Hepatocyte (in vitro differentiated cells): Measurements from ENCODE around the gene TMEM225B. TPM values are rescaled to one million over a fixed set of nuclear protein-coding genes. Genes with fewer than 3 reads are reported as not detected.
"Not testable (repeated sequence)": the region's sequence is repeated elsewhere in the genome, so short reads cannot be mapped to it uniquely, and the experiment has no call there.

ENCODE experiments used
- DNase-seq: peaks from one replicate; pipeline ENCODE4 v3.0.0-alpha.2; 2016; ENCODE audit warnings: low spot score
- H2AFZ ChIP-seq: fragments of 200-600 bp; sonication (generic); 2 replicates; pipeline ENCODE4 v1.6.0; 2016; ENCODE audit warnings: antibody characterized with exemption, mild to moderate bottlenecking
- H3K27ac ChIP-seq: fragments of 200-600 bp; sonication (generic); 2 replicates; pipeline ENCODE4 v1.5.1; 2016; ENCODE audit warnings: mild to moderate bottlenecking
- H3K27me3 ChIP-seq: fragments of 200-600 bp; sonication (generic); 2 replicates; pipeline ENCODE4 v1.6.1; 2016
- H3K36me3 ChIP-seq: fragments of 200-600 bp; sonication (generic); replicated peaks from 2 replicates; pipeline ENCODE4 v1.5.1; 2016; ENCODE audit warnings: low read depth; ENCODE audit not compliant: insufficient read depth
- H3K4me1 ChIP-seq: fragments of 200-600 bp; sonication (generic); 2 replicates; pipeline ENCODE4 v1.5.1; 2016; ENCODE audit warnings: mild to moderate bottlenecking, moderate library complexity; ENCODE audit not compliant: insufficient read depth
- H3K4me2 ChIP-seq: fragments of 200-600 bp; sonication (generic); 2 replicates; pipeline ENCODE4 v1.6.0; 2016
- H3K4me3 ChIP-seq: fragments of 200-600 bp; sonication (generic); 2 replicates; pipeline ENCODE4 v1.5.1; 2016; ENCODE audit warnings: mild to moderate bottlenecking
- H3K79me2 ChIP-seq: fragments of 200-600 bp; sonication (generic); 2 replicates; pipeline ENCODE4 v1.6.0; 2017; ENCODE audit warnings: mild to moderate bottlenecking
- H3K9me2 ChIP-seq: fragments of 200-600 bp; sonication (generic); replicated peaks from 2 replicates; pipeline ENCODE4 v1.6.0; 2017; ENCODE audit warnings: mild to moderate bottlenecking; ENCODE audit not compliant: insufficient read depth
- H3K9me3 ChIP-seq: fragments of 200-600 bp; sonication (generic); 2 replicates; pipeline ENCODE4 v1.5.1; 2016; ENCODE audit warnings: low read depth, mild to moderate bottlenecking
- H4K20me1 ChIP-seq: fragments of 200-600 bp; sonication (generic); 2 replicates; pipeline ENCODE4 v1.6.0; 2016; ENCODE audit warnings: mild to moderate bottlenecking; ENCODE audit not compliant: insufficient read depth, poor library complexity, severe bottlenecking
- EZH2 ChIP-seq: fragments of 200-600 bp; sonication (generic); IDR thresholded peaks from 2 replicates; pipeline ENCODE4 v1.6.1; 2016; ENCODE audit warnings: antibody characterized with exemption, mild to moderate bottlenecking, borderline replicate concordance
- EZH2phosphoT487 ChIP-seq: fragments of 200-600 bp; sonication (generic); IDR thresholded peaks from one replicate; pipeline ENCODE4 v1.6.1; 2018; ENCODE audit warnings: antibody characterized with exemption, mild to moderate bottlenecking, low read depth, moderate library complexity; ENCODE audit not compliant: unreplicated experiment, severe bottlenecking
- WGBS: methylation state at CpG from one replicate; pipeline ENCODE4 v1.1.6; 2016; ENCODE audit warnings: low lambda C conversion rate; ENCODE audit errors: missing lambda C conversion rate; 5-methylcytosine and 5-hydroxymethylcytosine counted together
- polyA plus RNA-seq: library from polyadenylated mRNA; unstranded; fragments of >200 nt; fragmentation: Nextera tagmentation; extraction: Ambion mirVana; gene quantifications from 2 replicates; pipeline ENCODE4 v1.2.1, GENCODE V29; 2016
- total RNA-seq: library from RNA; depleted of rRNA; stranded (reverse); fragments of >200 nt; gene quantifications from 2 replicates; pipeline ENCODE4 v1.2.3, GENCODE V29; 2014
- TF ChIP-seq, protein P1 (sequence below): fragments of 200-600 bp; sonication (generic); IDR thresholded peaks from 2 replicates; pipeline ENCODE4 v1.5.1; 2016; ENCODE audit warnings: antibody characterized with exemption, mild to moderate bottlenecking; ENCODE audit not compliant: poor library complexity

Gene TMEM225B
- total and polyA plus RNA-seq, 2 experiments from 2014 or later: 0.12 to 0.20 TPM

DNA sequence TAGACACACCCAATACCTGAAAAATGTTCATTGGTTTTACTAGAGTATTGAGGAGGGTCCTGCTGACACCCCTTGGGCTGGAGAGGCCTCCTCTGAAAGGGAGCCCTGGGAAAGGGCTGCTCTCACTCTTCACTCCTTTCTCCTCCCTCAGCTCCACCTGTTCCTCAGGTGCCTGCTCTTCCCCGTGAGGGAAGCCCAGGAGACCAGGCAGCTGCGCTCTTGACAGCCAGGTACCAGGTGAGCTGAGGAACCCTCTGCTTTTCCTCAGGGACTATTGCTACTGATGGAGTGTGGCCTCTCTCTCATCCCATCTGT lies 36.4 kb upstream of the TMEM225B start:
- H3K9me3 ChIP-seq: no peaks in the 10 kb centered on the region
- no peaks in the 10 kb centered on the region for H3K36me3 ChIP-seq
- H4K20me1 ChIP-seq: peaks cover 7% of the 10 kb centered on the region
- no peak for DNase-seq
- H3K4me1 ChIP-seq: peaks cover 27% of the 10 kb centered on the region
- no peak overlapping the region for H3K4me2 ChIP-seq
- TF ChIP-seq, protein P1, sequence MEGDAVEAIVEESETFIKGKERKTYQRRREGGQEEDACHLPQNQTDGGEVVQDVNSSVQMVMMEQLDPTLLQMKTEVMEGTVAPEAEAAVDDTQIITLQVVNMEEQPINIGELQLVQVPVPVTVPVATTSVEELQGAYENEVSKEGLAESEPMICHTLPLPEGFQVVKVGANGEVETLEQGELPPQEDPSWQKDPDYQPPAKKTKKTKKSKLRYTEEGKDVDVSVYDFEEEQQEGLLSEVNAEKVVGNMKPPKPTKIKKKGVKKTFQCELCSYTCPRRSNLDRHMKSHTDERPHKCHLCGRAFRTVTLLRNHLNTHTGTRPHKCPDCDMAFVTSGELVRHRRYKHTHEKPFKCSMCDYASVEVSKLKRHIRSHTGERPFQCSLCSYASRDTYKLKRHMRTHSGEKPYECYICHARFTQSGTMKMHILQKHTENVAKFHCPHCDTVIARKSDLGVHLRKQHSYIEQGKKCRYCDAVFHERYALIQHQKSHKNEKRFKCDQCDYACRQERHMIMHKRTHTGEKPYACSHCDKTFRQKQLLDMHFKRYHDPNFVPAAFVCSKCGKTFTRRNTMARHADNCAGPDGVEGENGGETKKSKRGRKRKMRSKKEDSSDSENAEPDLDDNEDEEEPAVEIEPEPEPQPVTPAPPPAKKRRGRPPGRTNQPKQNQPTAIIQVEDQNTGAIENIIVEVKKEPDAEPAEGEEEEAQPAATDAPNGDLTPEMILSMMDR: no peak
- TF ChIP-seq EZH2phosphoT487 (no peak), EZH2 (no peak)
- 90% methylated on average over 2 of the region's 2 CpGs for WGBS
- no peak overlapping the region for H2AFZ ChIP-seq
- H3K27me3 ChIP-seq: no peaks in the 10 kb centered on the region
- peak overlapping the region; percentile 99 for H3K27ac ChIP-seq
- H3K4me3 ChIP-seq: no peak overlapping the region
- H3K79me2 ChIP-seq: peaks cover 86% of the 10 kb centered on the region
- H3K9me2 ChIP-seq: no peaks in the 10 kb centered on the region

- H4K20me1 ChIP-seq: peaks cover 7% of the 10 kb centered on the region
- no peak overlapping the region for H3K4me3 ChIP-seq
- peaks cover 22% of the 10 kb centered on the region for H3K4me1 ChIP-seq
- TF ChIP-seq EZH2phosphoT487 (no peak), EZH2 (no peak)
- TF ChIP-seq, protein P1: no peak
- H3K79me2 ChIP-seq: peaks cover 85% of the 10 kb centered on the region
- H3K27ac ChIP-seq: peak overlapping the region; percentile 99
- H3K9me2 ChIP-seq: no peaks in the 10 kb centered on the region
- no peaks in the 10 kb centered on the region for H3K36me3 ChIP-seq
- no peaks in the 10 kb centered on the region for H3K27me3 ChIP-seq
- H2AFZ ChIP-seq: no peak overlapping the region
- H3K4me2 ChIP-seq: peak overlapping the region; percentile 44
- H3K9me3 ChIP-seq: no peaks in the 10 kb centered on the region
- DNase-seq: no peak
- 86% methylated on average over 9 of the region's 9 CpGs for WGBS
These were observed 35.8 kb upstream of the TMEM225B start for GRCh38 chr7:99562114-99562784.

GRCh38 chr7:99562832-99563231 lies 35.2 kb upstream of the TMEM225B start:
- TF ChIP-seq, protein P1: no peak
- TF ChIP-seq EZH2phosphoT487 (no peak), EZH2 (no peak)
- WGBS: 42% methylated on average over 2 of the region's 2 CpGs
- H3K9me3 ChIP-seq: no peaks in the 10 kb centered on the region
- peak overlapping the region; percentile 99 for H3K27ac ChIP-seq
- H3K4me3 ChIP-seq: no peak overlapping the region
- H3K4me1 ChIP-seq: peaks cover 19% of the 10 kb centered on the region
- no peak overlapping the region for H2AFZ ChIP-seq
- peaks cover 83% of the 10 kb centered on the region for H3K79me2 ChIP-seq
- no peaks in the 10 kb centered on the region for H3K27me3 ChIP-seq
- H3K9me2 ChIP-seq: no peaks in the 10 kb centered on the region
- peak overlapping the region; percentile 44 for H3K4me2 ChIP-seq
- peaks cover 7% of the 10 kb centered on the region for H4K20me1 ChIP-seq
- DNase-seq: peak; percentile 83
- no peaks in the 10 kb centered on the region for H3K36me3 ChIP-seq

- no peaks in the 10 kb centered on the region for H3K9me2 ChIP-seq
- no peaks in the 10 kb centered on the region for H3K36me3 ChIP-seq
- peaks cover 19% of the 10 kb centered on the region for H3K4me1 ChIP-seq
- peaks cover 7% of the 10 kb centered on the region for H4K20me1 ChIP-seq
- TF ChIP-seq EZH2phosphoT487: no peak
- TF ChIP-seq, protein P1: no peak
- no peak for TF ChIP-seq EZH2
- no peaks in the 10 kb centered on the region for H3K9me3 ChIP-seq
- peak; percentile 15 for DNase-seq
- no peaks in the 10 kb centered on the region for H3K27me3 ChIP-seq
- no peak overlapping the region for H3K4me3 ChIP-seq
- 82% methylated on average over 10 of the region's 10 CpGs for WGBS
- H3K79me2 ChIP-seq: peaks cover 86% of the 10 kb centered on the region
- peak overlapping the region; percentile 83 for H3K27ac ChIP-seq
- no peak overlapping the region for H2AFZ ChIP-seq
- no peak overlapping the region for H3K4me2 ChIP-seq
These were observed 34.4 kb upstream of the TMEM225B start for GRCh38 chr7:99563650-99564049.

GRCh38 chr7:99568770-99569169 lies 29.3 kb upstream of the TMEM225B start:
- H3K27me3 ChIP-seq, DNase-seq, H4K20me1 ChIP-seq, H3K4me1 ChIP-seq, H3K9me3 ChIP-seq, H3K4me3 ChIP-seq, H3K4me2 ChIP-seq, H2AFZ ChIP-seq, H3K27ac ChIP-seq, H3K36me3 ChIP-seq, H3K9me2 ChIP-seq: not testable (repeated sequence)
- 95% methylated on average over 7 of the region's 7 CpGs for WGBS
- peaks cover 54% of the 10 kb centered on the region for H3K79me2 ChIP-seq
